Measurements from ENCODE around the gene COA1.

- TF ChIP-seq CTCF (IDR thresholded peaks at IDR 0.05) (no peak), POLR2A (IDR thresholded peaks at IDR 0.05; ENCODE audit: low read depth) (no peak), EP300 (IDR thresholded peaks at IDR 0.05) (no peak), POLR2AphosphoS5 (IDR thresholded peaks at IDR 0.05) (no peak)
These were observed 51.5 kb downstream of the COA1 start for GRCh38 chr7:43677864-43678263.

Data from esophagus muscularis mucosa (tissue), 4 donors.